HEK293 (cell line): ENCODE measurements around the gene TM9SF3.

Source experiments
- KLF16 ChIP-seq: fragments of 450-650 bp; formaldehyde crosslinking; IDR thresholded peaks from 2 replicates; pipeline ENCODE4 v1.5.1; 2017; ENCODE audit warnings: missing biosample characterization, missing genetic modification characterization
- MZF1 ChIP-seq: fragments of 450-650 bp; formaldehyde crosslinking; IDR thresholded peaks from 2 replicates; pipeline ENCODE4 v1.5.1; 2017; ENCODE audit warnings: missing biosample characterization, missing genetic modification characterization, borderline replicate concordance
- ZNF169 ChIP-seq: fragments of 450-650 bp; formaldehyde crosslinking; IDR thresholded peaks from 2 replicates; pipeline ENCODE4 v1.5.1; 2016; ENCODE audit warnings: missing biosample characterization, missing genetic modification characterization
- ZNF175 ChIP-seq: fragments of 450-650 bp; formaldehyde crosslinking; IDR thresholded peaks from 2 replicates; pipeline ENCODE4 v1.5.1; 2016; ENCODE audit warnings: missing biosample characterization, missing genetic modification characterization
- ZNF266 ChIP-seq: fragments of 450-650 bp; formaldehyde crosslinking; IDR thresholded peaks from 2 replicates; pipeline ENCODE4 v1.5.1; 2016; ENCODE audit warnings: missing biosample characterization, missing genetic modification characterization, low read depth
- ZNF658 ChIP-seq: fragments of 450-650 bp; formaldehyde crosslinking; IDR thresholded peaks from 2 replicates; pipeline ENCODE4; 2016; ENCODE audit warnings: missing biosample characterization, missing genetic modification characterization
- ZNF830 ChIP-seq: fragments of 450-650 bp; IDR thresholded peaks from 2 replicates; pipeline ENCODE4 v1.5.0; 2018; ENCODE audit warnings: missing biosample characterization, missing genetic modification characterization, low read depth, mild to moderate bottlenecking, moderate library complexity
- TF ChIP-seq, protein P1 (sequence below): fragments of 450-650 bp; formaldehyde crosslinking; IDR thresholded peaks from 2 replicates; pipeline ENCODE4 v1.5.1; 2016; ENCODE audit warnings: missing biosample characterization, missing genetic modification characterization
- TF ChIP-seq, protein P2 (sequence below): fragments of 450-650 bp; formaldehyde crosslinking; IDR thresholded peaks from 2 replicates; pipeline ENCODE4 v1.5.1; 2017; ENCODE audit warnings: missing biosample characterization, mild to moderate bottlenecking, missing genetic modification characterization, moderate library complexity
- TF ChIP-seq, protein P3 (sequence below): fragments of 450-650 bp; formaldehyde crosslinking; IDR thresholded peaks from 2 replicates; pipeline ENCODE4 v1.5.1; 2016; ENCODE audit warnings: missing biosample characterization, missing genetic modification characterization
- TF ChIP-seq, protein P4 (sequence below): fragments of 450-650 bp; formaldehyde crosslinking; IDR thresholded peaks from 2 replicates; pipeline ENCODE4 v1.5.1; 2016; ENCODE audit warnings: missing biosample characterization, missing genetic modification characterization
- TF ChIP-seq, protein P5 (sequence below): fragments of 450-650 bp; formaldehyde crosslinking; IDR thresholded peaks from 2 replicates; pipeline ENCODE4 v1.5.1; 2016; ENCODE audit warnings: missing biosample characterization, missing genetic modification characterization, low read depth

DNA sequence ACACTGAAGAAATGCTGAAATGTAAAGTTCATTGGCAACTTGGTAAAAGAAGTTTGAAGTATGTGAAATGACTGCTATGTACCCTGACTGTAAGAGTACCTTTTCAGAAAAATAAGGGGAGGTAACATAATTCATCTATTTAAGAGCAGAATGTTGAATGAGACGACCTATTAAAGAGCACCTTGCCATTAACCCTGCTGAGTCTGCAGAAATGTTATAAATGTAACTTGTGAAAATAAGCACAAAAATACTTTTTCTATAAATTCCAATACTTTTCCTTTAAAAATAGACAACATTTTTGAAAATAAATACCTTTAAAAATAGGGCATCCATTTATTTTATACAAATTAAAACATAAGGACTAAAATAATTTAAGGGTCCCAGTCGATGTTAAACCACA is 7.7 kb downstream of the TM9SF3 start:
- TF ChIP-seq MZF1 (tag by site-specific recombination) (no peak), ZNF266 (tag by site-specific recombination) (no peak), ZNF658 (tag by site-specific recombination) (no peak), ZNF169 (tag by site-specific recombination) (no peak), ZNF830 (no peak), KLF16 (tag by site-specific recombination) (no peak), ZNF175 (tag by site-specific recombination) (no peak)
- TF ChIP-seq, protein P1, sequence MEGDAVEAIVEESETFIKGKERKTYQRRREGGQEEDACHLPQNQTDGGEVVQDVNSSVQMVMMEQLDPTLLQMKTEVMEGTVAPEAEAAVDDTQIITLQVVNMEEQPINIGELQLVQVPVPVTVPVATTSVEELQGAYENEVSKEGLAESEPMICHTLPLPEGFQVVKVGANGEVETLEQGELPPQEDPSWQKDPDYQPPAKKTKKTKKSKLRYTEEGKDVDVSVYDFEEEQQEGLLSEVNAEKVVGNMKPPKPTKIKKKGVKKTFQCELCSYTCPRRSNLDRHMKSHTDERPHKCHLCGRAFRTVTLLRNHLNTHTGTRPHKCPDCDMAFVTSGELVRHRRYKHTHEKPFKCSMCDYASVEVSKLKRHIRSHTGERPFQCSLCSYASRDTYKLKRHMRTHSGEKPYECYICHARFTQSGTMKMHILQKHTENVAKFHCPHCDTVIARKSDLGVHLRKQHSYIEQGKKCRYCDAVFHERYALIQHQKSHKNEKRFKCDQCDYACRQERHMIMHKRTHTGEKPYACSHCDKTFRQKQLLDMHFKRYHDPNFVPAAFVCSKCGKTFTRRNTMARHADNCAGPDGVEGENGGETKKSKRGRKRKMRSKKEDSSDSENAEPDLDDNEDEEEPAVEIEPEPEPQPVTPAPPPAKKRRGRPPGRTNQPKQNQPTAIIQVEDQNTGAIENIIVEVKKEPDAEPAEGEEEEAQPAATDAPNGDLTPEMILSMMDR (tag by site-specific recombination), result no peak
- TF ChIP-seq, protein P2, sequence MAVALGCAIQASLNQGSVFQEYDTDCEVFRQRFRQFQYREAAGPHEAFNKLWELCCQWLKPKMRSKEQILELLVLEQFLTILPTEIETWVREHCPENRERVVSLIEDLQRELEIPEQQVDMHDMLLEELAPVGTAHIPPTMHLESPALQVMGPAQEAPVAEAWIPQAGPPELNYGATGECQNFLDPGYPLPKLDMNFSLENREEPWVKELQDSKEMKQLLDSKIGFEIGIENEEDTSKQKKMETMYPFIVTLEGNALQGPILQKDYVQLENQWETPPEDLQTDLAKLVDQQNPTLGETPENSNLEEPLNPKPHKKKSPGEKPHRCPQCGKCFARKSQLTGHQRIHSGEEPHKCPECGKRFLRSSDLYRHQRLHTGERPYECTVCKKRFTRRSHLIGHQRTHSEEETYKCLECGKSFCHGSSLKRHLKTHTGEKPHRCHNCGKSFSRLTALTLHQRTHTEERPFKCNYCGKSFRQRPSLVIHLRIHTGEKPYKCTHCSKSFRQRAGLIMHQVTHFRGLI (tag by site-specific recombination), result no peak
- TF ChIP-seq, protein P3, sequence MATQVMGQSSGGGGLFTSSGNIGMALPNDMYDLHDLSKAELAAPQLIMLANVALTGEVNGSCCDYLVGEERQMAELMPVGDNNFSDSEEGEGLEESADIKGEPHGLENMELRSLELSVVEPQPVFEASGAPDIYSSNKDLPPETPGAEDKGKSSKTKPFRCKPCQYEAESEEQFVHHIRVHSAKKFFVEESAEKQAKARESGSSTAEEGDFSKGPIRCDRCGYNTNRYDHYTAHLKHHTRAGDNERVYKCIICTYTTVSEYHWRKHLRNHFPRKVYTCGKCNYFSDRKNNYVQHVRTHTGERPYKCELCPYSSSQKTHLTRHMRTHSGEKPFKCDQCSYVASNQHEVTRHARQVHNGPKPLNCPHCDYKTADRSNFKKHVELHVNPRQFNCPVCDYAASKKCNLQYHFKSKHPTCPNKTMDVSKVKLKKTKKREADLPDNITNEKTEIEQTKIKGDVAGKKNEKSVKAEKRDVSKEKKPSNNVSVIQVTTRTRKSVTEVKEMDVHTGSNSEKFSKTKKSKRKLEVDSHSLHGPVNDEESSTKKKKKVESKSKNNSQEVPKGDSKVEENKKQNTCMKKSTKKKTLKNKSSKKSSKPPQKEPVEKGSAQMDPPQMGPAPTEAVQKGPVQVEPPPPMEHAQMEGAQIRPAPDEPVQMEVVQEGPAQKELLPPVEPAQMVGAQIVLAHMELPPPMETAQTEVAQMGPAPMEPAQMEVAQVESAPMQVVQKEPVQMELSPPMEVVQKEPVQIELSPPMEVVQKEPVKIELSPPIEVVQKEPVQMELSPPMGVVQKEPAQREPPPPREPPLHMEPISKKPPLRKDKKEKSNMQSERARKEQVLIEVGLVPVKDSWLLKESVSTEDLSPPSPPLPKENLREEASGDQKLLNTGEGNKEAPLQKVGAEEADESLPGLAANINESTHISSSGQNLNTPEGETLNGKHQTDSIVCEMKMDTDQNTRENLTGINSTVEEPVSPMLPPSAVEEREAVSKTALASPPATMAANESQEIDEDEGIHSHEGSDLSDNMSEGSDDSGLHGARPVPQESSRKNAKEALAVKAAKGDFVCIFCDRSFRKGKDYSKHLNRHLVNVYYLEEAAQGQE (tag by site-specific recombination), result no peak
- TF ChIP-seq, protein P4, sequence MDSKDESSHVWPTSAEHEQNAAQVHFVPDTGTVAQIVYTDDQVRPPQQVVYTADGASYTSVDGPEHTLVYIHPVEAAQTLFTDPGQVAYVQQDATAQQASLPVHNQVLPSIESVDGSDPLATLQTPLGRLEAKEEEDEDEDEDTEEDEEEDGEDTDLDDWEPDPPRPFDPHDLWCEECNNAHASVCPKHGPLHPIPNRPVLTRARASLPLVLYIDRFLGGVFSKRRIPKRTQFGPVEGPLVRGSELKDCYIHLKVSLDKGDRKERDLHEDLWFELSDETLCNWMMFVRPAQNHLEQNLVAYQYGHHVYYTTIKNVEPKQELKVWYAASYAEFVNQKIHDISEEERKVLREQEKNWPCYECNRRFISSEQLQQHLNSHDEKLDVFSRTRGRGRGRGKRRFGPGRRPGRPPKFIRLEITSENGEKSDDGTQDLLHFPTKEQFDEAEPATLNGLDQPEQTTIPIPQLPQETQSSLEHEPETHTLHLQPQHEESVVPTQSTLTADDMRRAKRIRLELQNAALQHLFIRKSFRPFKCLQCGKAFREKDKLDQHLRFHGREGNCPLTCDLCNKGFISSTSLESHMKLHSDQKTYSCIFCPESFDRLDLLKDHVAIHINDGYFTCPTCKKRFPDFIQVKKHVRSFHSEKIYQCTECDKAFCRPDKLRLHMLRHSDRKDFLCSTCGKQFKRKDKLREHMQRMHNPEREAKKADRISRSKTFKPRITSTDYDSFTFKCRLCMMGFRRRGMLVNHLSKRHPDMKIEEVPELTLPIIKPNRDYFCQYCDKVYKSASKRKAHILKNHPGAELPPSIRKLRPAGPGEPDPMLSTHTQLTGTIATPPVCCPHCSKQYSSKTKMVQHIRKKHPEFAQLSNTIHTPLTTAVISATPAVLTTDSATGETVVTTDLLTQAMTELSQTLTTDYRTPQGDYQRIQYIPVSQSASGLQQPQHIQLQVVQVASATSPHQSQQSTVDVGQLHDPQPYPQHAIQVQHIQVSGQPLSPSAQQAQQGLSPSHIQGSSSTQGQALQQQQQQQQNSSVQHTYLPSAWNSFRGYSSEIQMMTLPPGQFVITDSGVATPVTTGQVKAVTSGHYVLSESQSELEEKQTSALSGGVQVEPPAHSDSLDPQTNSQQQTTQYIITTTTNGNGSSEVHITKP, result no peak
- TF ChIP-seq, protein P5, sequence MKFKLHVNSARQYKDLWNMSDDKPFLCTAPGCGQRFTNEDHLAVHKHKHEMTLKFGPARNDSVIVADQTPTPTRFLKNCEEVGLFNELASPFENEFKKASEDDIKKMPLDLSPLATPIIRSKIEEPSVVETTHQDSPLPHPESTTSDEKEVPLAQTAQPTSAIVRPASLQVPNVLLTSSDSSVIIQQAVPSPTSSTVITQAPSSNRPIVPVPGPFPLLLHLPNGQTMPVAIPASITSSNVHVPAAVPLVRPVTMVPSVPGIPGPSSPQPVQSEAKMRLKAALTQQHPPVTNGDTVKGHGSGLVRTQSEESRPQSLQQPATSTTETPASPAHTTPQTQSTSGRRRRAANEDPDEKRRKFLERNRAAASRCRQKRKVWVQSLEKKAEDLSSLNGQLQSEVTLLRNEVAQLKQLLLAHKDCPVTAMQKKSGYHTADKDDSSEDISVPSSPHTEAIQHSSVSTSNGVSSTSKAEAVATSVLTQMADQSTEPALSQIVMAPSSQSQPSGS (tag by site-specific recombination), result no peak
